ENCODE measurements around the gene DNAJB11. TPM values are rescaled to one million over a fixed set of nuclear protein-coding genes. Genes with fewer than 3 reads are reported as not detected.

DNAJB11 gene
- total RNA-seq, 1 donor from 2014 or later: 84.3 TPM

Other genes with a start within 250 kb of the DNAJB11 start
- gene DGKG, start 208.5 kb upstream of the DNAJB11 start, total RNA-seq: 0.36 and 0.64 TPM in 2 replicates
- 1.3 and 2.1 TPM in 2 replicates for gene CRYGS, start 26.3 kb upstream of the DNAJB11 start, total RNA-seq
- gene TBCCD1, start 3.4 kb upstream of the DNAJB11 start, total RNA-seq: 8.7 and 10.2 TPM in 2 replicates
- gene AHSG, start 42.3 kb downstream of the DNAJB11 start, total RNA-seq: not detected in 2 replicates
- not detected in 2 replicates for gene FETUB, start 69.7 kb downstream of the DNAJB11 start, total RNA-seq
- gene HRG, start 95.3 kb downstream of the DNAJB11 start, total RNA-seq: not detected in 2 replicates
- not detected in 2 replicates for gene KNG1, start 146.6 kb downstream of the DNAJB11 start, total RNA-seq
- gene EIF4A2, start 212.9 kb downstream of the DNAJB11 start, total RNA-seq: 323 and 337 TPM in 2 replicates
- gene RFC4, start 235.8 kb downstream of the DNAJB11 start, total RNA-seq: 9.2 and 13.1 TPM in 2 replicates

Data from astrocyte (in vitro differentiated cells and primary cell).